ENCODE measurements around the gene LHCGR.

LHCGR gene

DNA sequence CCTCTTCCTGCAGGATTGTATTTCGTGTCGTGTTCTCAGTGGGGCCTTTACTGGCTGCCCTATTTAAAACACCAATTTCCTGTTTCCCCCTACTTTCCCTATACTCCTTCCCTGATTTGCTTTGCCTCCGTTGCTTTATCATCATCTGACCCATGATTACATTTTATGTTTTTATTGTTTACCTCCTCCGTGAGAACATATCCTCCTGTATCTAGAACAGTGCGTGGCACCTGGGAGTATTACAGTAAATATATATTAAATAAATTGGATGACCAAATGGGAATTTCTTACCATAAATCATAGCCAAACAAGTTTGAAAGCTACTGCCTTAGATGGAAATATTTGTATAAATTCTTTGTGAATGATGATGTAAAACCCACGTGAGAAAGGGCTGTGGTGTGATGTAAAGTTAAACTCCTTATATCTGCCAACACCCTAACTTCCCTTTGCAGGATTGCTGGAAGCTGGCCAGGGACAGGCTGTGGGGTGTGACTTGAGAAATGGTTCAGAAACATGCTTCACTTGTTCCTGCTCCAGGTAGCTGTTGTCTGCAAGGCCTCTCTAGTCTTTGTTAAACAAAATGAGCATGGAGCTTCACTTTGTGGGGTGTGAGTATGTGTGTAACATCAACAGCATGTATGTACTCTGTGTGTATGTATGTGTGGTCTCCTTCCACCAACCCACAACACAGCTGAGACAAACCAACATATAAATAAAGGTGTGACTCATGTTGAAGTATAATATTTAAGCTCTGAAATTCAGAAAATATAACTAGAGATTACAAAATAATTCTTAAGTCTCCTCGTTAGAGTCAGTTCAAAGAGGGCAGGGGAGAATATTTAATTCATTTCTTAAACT, 40.3 kb downstream of the LHCGR start:
- H3K36me3 ChIP-seq (ENCODE audit: low read length), result no peaks in the 10 kb centered on the region
- H3K9ac ChIP-seq (ENCODE audit: low read length), result no peak overlapping the region
- no peaks in the 10 kb centered on the region for H3F3A ChIP-seq (ENCODE audit: insufficient read depth)
- H4K20me1 ChIP-seq (ENCODE audit: low read depth, low read length), result no peaks in the 10 kb centered on the region
- H3K9me2 ChIP-seq (replicated peaks; ENCODE audit: insufficient read depth, low read length), result no peaks in the 10 kb centered on the region
- H3K4me3 ChIP-seq (ENCODE audit: insufficient read depth, low read length, poor library complexity, severe bottlenecking), result no peak overlapping the region
- H3K4me2 ChIP-seq (ENCODE audit: low read depth, low read length, poor library complexity, severe bottlenecking), result no peak overlapping the region
- no peak for TF ChIP-seq EZH2phosphoT487 (conservative IDR thresholded peaks at IDR 0.05; ENCODE audit: low read length)
- TF ChIP-seq, protein P1, sequence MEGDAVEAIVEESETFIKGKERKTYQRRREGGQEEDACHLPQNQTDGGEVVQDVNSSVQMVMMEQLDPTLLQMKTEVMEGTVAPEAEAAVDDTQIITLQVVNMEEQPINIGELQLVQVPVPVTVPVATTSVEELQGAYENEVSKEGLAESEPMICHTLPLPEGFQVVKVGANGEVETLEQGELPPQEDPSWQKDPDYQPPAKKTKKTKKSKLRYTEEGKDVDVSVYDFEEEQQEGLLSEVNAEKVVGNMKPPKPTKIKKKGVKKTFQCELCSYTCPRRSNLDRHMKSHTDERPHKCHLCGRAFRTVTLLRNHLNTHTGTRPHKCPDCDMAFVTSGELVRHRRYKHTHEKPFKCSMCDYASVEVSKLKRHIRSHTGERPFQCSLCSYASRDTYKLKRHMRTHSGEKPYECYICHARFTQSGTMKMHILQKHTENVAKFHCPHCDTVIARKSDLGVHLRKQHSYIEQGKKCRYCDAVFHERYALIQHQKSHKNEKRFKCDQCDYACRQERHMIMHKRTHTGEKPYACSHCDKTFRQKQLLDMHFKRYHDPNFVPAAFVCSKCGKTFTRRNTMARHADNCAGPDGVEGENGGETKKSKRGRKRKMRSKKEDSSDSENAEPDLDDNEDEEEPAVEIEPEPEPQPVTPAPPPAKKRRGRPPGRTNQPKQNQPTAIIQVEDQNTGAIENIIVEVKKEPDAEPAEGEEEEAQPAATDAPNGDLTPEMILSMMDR (IDR thresholded peaks at IDR 0.05; ENCODE audit: insufficient read depth, low read length, poor library complexity, severe bottlenecking), result no peak
- H3K27me3 ChIP-seq (ENCODE audit: low read length), result no peaks in the 10 kb centered on the region
- H3K27ac ChIP-seq (ENCODE audit: low read depth, low read length), result no peak overlapping the region
- no peaks in the 10 kb centered on the region for H3K9me3 ChIP-seq (ENCODE audit: insufficient read depth, low read length)
- no peak overlapping the region for H2AFZ ChIP-seq (ENCODE audit: low read depth, low read length, severe bottlenecking)
- no peaks in the 10 kb centered on the region for H3K79me2 ChIP-seq (ENCODE audit: insufficient read depth, low read length)

DNA sequence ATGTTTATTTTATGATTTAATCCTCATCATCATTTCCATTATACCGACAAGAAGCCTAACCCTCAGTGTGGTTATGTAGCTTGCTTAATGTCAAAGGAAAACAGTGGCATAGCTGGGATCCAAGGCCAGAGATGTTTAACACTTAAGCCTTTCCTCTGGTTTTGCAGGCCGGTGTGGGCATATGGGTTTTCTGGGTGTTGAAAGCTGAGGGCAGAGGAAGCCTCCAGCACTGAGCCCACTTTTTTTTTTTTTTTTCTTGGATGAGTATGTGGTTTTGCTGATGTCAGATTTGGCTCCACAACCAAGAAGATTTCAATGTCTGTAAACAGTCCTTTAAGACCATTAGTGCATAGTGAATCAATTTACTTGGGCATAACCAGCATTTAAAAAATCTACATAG, 41.3 kb downstream of the LHCGR start:
- no peaks in the 10 kb centered on the region for H3K27me3 ChIP-seq (ENCODE audit: low read length)
- no peaks in the 10 kb centered on the region for H3K9me2 ChIP-seq (replicated peaks; ENCODE audit: insufficient read depth, low read length)
- H3K9me3 ChIP-seq (ENCODE audit: insufficient read depth, low read length), result no peaks in the 10 kb centered on the region
- H3K4me2 ChIP-seq (ENCODE audit: low read depth, low read length, poor library complexity, severe bottlenecking), result no peak overlapping the region
- no peak overlapping the region for H2AFZ ChIP-seq (ENCODE audit: low read depth, low read length, severe bottlenecking)
- no peak overlapping the region for H3K9ac ChIP-seq (ENCODE audit: low read length)
- H3K4me3 ChIP-seq (ENCODE audit: insufficient read depth, low read length, poor library complexity, severe bottlenecking), result no peak overlapping the region
- no peaks in the 10 kb centered on the region for H3K79me2 ChIP-seq (ENCODE audit: insufficient read depth, low read length)
- no peak for TF ChIP-seq EZH2phosphoT487 (conservative IDR thresholded peaks at IDR 0.05; ENCODE audit: low read length)
- TF ChIP-seq, protein P1 (IDR thresholded peaks at IDR 0.05; ENCODE audit: insufficient read depth, low read length, poor library complexity, severe bottlenecking), result no peak
- no peaks in the 10 kb centered on the region for H3K36me3 ChIP-seq (ENCODE audit: low read length)
- H3F3A ChIP-seq (ENCODE audit: insufficient read depth), result no peaks in the 10 kb centered on the region
- H3K27ac ChIP-seq (ENCODE audit: low read depth, low read length), result no peak overlapping the region
- no peaks in the 10 kb centered on the region for H4K20me1 ChIP-seq (ENCODE audit: low read depth, low read length)

DNA sequence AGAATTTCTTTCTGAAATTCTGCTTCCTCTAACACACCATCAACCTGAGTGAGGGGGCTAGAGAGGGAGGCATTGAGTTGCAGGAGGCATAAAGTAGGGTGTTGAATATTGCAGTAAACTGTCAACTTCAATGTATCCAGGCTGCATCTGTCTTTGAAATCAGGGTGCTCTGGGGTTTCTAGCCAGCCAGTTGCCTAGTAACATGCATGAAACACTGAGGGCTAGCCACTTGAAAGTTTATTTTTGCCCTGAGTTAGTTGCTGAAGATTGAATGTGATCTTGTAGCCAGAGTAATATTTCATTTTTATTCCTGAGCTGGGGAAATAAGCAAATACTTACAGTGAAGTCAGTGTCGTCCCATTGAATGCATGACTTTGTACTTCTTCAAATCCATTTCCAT, 41.9 kb downstream of the LHCGR start:
- Histone ChIP-seq H3K9ac (ENCODE audit: low read length) (no peak overlapping the region), H3K4me2 (ENCODE audit: low read depth, low read length, poor library complexity, severe bottlenecking) (no peak overlapping the region)

More for the DNA sequence above, 41.9 kb downstream of the LHCGR start:
- H3K9me3 ChIP-seq (ENCODE audit: insufficient read depth, low read length), result no peaks in the 10 kb centered on the region
- H3K27me3 ChIP-seq (ENCODE audit: low read length), result no peaks in the 10 kb centered on the region
- H4K20me1 ChIP-seq (ENCODE audit: low read depth, low read length), result no peaks in the 10 kb centered on the region
- H3K79me2 ChIP-seq (ENCODE audit: insufficient read depth, low read length), result no peaks in the 10 kb centered on the region
- no peak overlapping the region for H3K27ac ChIP-seq (ENCODE audit: low read depth, low read length)
- H2AFZ ChIP-seq (ENCODE audit: low read depth, low read length, severe bottlenecking), result no peak overlapping the region
- H3K36me3 ChIP-seq (ENCODE audit: low read length), result no peaks in the 10 kb centered on the region
- TF ChIP-seq, protein P1 (IDR thresholded peaks at IDR 0.05; ENCODE audit: insufficient read depth, low read length, poor library complexity, severe bottlenecking), result no peak
- TF ChIP-seq EZH2phosphoT487 (conservative IDR thresholded peaks at IDR 0.05; ENCODE audit: low read length), result no peak
- H3F3A ChIP-seq (ENCODE audit: insufficient read depth), result no peaks in the 10 kb centered on the region
- no peak overlapping the region for H3K4me3 ChIP-seq (ENCODE audit: insufficient read depth, low read length, poor library complexity, severe bottlenecking)
- no peaks in the 10 kb centered on the region for H3K9me2 ChIP-seq (replicated peaks; ENCODE audit: insufficient read depth, low read length)
